Activated CD8-positive, alpha-beta memory T cell treated with anti-CD3 and anti-CD28 coated beads, Interleukin-2, amount 50 U/mL, for 1 hour (primary cell): Measurements from ENCODE around the gene FAR2.
"Not testable (repeated sequence)": the region's sequence is repeated elsewhere in the genome, so short reads cannot be mapped to it uniquely, and the experiment has no call there.

Experiments
- DNase-seq: peaks from one replicate; pipeline ENCODE4 v3.0.0-alpha.2; 2020; ENCODE audit errors: extremely low read depth

Gene FAR2

DNA sequence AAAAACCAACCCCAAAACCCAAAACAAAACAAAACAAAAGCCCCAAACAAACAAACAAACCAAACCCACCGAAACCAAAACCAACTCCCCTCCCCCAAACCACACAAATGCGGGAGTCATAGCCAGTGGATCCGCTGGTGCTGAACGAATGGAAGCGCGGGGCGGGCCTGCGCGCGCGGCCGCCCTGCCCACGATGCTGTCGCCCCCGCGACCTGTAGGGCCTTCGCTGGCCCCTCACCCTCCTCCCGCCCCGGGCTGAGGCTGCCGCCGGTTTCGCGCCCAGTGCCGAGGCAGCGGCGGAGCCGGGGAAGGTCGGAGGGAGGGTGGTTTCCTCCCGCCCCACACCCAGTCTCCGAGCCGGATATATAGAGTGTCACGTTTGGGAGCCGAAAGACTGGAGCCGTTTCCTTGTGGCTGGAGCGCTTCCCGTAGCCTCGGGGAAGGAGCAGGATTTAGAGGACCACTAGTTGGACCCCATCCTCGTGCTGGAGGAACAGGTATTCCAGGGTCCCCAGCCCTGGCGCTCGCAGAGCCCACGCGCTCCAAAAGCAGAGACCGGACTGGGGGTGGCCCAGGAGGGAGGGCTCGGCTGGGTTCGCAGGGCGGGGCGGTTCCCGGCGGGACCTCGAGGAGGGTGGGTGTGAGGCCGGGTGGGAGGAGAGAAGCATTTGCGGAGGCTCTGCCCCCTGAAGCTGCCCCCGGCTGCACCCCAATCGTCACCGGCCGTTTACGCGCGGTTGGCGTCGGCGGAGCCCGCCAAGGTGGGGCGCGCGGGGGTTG, at the start of gene FAR2:
Gene FAR2 (plus strand): TSS at position 368 of the 780 bp plus-strand sequence. CDS start 121,172 bp downstream, outside the sequence.
- DNase-seq: no peak

DNA sequence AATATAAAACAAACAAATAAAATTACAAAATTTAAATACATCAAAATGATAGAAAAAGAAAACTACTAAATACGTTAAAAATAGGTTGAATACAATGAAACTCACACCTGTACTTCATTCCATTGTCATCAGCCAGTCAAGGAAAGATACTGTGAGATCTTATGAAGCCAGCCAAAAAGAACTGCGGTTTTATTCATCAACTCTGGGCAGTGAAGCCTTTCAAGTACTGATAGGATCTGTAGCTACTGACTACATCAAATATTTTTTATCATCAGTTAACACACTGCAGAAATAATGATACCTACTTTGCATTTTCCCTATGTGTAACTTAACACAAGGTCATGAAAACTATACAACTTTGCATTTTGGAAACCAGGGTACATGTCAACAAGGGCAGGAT, 46.3 kb upstream of the FAR2 start:
- DNase-seq: no peak

DNA sequence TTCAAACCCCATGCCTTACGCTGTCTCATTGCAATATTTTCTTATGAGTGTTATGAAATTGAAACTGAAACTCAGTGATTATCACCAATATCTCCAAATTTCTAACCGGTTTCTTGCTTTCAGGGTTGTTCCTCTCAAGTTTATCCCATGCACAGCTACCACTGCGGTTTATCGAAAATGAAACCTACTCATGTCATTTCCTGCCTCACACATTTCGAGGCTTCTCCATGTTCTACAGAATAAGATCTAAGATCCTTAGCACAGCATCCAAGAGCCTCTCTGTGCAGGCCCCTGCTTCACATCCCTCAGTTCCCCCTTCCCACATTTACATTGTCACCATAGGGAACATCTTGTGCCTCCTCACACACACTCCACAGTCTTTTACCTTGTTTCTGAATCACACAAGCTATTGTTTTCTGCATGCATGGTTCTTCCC, 45.5 kb upstream of the FAR2 start:
- no peak for DNase-seq

DNA sequence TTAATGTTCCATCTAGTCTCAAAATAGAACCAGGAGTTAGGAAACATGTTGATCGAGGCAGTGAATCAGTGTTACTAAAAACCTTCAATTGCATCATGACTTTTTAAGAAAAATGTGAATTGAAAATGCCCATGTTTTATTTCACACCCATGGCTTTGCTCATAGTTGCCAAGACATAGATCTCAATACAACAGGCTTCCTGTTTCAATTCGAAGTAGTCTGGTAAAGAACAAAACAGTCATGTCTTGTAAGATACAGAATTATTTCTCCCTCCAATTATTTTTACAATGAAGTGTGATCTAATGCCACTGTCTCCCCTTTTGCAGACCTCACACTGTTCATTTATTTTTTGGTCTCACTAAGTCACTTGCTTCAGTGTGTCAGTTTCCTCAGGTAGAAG, 44.6 kb upstream of the FAR2 start:
- DNase-seq: no peak

DNA sequence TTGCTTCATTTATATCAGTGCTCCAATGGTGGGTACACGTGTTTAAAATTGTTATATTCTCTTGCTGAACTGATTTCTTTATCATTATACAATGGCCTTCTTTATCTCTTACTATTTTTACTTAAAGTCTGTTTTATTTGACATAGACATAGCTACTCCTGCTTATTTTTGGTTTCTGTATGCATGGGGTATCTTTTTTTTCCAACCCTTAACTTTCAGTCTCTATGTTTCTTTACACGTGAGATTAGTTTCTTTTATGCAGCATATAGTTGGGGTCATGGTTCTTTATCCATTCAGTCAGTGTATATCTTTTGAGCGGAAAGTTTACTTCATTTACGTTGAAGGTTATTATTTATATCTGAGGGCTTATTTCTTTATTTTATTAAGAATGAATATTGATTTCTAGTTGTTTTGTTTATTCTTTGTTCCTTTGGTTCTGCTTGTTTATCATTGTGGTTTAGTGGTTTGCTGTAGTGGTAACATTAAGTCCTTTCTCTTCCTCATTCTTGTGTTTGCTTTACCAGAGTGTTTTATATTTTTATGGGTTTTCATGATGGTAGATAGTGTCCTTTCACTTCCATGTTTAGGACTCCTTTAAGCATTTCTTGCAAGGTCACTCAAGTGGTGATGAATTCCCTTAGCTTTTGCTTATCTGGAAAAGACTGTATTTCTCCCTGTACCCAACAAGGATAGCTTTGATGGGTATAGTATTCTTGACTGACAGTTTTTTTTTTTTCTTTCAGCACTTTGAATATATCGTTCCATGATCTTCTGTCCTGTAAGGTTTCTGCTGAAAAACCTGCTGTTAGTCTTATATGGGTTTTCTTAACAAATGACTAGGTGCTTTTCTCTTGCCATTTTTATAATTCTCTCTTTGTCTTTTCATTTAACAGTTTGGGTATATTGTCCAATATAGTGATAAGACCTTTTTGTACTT, 38.3 kb upstream of the FAR2 start:
- DNase-seq: no peak

DNA sequence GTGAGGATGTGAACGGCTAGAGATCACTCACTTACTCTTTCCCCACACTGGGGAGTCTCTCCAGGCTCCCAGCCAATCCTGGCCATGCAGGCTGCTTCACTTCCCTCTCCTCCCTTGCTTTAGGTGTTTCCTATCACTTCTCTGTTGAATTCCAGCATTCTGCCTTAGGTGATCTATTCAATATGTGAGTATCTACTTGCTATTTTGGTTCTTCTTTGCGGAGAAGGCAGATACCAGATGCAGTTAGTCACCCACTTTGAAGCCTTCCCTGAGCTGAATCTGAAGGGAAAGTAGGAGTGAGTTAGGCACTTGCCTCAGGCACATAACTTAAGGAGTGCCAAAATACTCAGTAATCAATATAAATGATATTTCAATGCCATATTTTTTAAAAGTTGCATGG, 36.0 kb upstream of the FAR2 start:
- no peak for DNase-seq

DNA sequence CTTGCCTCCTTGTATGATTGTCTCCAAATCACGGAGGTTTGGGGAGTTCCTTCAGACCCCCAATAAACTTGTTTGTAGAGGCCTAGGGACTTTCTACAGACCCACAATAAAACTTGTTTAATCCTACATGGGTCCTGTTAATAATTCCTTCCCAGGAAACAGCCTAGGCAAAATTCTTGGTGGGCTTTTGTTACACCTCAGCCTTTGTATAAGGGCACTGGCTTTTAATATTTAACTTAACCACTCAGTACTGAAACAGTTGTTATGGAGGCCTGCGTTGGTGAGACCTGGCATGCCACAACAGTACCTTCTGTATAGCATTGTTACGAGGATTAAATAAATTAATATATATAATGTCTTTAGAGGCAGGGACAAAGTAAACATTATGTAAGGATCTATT, 32.7 kb upstream of the FAR2 start:
- no peak for DNase-seq

DNA sequence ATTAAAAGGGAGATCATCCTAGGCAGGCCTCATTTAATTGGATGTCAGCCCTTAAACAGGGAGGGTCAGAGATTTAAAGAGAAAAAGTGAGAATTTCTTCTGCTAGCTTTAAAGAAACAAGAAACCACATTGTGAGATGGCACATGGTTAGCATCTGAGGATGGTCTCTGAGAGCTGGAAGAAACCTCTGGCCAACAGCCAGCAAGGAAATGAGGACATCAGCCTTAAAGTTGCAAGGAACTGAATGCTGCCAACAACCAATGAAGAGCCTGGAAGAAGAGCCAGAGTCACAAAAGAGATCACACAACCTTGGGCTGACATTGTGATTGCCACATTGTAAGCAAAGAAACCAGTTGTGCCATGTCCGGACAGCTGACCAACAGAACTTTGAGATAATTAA, 17.5 kb upstream of the FAR2 start:
- no peak for DNase-seq

DNA sequence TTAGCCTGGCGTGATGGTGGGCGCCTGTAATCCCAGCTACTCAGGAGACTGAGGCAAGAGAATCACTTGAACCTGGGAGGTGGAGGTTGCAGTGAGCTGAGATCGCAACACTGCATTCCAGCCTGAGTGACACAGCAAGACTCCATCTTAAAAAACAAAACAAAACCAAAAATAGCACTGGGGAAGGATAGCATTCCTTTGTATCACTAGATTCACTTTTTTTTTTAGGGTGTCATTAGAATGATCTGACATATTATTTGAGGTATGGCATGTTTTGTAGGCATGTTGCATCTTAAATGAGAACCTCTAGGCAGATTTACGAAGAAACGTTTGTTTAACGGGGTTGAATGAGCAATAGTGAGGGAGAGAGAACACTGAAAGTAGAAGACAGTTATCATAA, 16.8 kb upstream of the FAR2 start:
- DNase-seq: no peak

DNA sequence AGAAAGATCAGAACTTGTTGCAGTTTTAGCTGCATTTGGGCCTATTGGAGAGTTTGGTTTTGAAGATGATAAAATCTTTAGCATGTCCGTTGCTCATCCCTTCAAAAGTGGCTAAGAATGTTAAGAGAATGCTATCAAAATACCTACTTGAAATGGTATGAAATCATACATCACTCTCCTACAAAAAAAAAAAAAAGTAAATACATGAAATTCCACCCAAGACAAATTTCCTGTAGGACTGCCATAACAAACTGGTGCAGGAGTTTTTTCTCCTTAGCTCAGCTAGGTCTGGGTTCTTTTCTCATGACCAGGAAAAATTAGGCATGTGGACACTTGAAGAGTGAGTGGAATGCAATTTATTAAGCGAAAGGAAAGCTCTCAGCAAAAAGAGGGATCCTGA, 15.9 kb upstream of the FAR2 start:
- no peak for DNase-seq

DNA sequence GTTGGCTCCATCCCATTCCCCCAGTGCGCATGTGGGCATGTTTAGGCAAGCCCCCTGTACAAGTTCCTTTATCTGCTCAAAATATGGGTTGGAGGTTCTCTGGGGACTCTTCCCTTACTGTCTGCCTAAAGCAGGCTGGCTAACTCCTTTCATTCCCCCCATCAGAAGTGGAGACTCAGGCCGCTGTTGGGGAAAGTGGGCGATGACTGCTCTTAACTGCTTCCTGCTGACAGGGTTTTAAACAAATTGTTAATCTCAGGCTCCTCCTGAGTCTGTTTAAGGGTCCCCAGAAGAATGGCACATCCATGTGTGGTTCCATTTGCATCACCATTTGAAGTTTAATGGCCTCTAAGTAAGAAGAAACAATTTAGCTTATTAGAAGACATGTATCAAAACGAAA, 15.4 kb upstream of the FAR2 start:
- DNase-seq: no peak

DNA sequence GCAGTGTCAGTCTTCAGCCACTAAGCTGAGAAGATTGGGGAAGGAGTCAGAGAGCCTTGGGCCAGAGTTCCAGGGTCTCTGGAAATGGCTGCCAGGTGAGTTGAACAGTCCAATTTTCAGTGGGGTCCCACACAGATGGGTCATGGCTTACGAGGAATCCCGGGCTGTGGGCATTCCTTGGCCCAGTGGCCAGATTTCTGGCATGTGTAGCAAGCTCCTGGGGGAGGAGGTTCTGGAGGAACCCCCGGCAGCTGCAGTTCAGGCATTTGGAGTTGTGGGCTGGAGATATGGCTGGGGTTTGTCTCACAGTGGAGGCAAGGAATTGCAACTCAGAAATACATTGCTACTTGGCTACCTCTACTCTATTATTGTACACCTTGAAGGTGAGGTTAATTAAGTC, 10.8 kb upstream of the FAR2 start:
- DNase-seq: not testable (repeated sequence)

DNA sequence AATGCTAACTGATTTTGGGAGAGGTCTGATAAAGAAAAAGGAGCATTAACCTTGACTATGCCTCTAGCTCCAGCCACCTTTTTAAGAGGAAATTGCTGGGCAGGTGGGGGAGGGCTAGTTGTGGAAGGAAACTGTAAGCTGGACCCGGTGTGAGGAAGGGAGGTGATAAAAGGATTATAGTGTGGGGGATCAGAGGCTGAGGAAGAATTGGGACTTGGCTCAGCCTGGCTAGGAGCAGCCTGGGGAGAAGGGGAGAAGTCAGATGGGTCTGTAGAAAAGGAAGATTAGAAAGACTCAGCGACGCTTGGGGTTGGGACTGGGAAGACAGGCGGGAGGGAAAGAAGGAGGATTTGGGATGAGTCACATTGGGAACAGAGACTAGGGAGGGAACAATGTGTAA, 10.2 kb upstream of the FAR2 start:
- DNase-seq: not testable (repeated sequence)

DNA sequence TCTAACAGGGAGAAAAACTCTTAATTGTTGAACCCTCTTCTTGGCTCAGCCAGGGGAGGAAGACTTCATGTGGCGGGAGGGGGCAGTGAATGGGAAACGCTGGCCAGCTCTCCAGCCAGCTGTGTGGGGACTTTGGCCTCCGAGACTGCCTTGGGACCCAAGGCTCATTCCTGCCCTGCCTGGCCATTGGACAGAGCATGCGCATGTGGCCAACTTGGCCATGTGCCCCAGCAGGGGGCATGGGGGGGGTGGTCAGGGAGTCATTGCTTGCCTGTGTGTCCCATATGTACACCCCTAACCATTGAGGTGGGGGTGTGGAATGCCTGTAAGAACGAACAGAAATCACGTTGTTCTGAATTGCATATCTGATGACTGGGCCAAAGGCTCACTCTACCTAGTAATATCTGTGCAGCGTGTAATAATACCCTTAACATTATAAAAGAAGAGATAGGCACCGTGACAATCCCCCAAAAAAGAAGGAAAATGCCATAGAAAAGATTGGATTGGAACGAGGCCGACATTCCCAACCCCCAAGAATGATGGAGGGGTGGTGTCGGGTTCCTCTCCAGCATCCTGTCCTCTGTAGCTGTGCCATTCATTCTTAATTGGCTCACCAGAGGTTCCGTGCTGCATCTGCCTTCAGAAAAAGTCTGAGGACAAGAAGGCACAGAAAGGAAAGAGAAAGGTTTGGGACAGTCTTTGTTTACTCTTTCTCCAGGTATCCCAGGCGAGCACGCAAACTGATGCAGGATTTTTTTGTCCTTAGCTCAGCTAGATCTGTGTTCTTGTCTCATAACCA, 3.5 kb upstream of the FAR2 start:
- DNase-seq: no peak

DNA sequence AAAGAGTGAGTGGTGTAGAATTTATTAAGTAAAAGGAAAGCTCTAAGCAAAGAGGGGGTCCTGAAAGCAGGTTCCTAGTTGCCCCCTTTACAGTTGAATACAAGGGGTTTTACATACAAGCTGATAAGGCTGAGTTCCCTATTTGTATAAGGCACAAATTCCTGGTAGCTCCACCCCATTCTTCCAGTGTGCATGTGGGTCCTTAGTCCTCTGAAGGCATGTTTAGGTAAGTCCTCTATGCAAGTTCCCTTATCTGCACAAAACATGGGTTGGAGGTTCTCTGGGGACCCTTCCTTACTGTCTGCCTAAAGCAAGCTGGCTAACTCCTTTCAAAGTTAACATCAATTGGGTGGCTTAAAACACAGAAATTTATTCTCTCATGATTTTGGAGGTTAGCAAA, 2.9 kb upstream of the FAR2 start:
- no peak for DNase-seq

DNA sequence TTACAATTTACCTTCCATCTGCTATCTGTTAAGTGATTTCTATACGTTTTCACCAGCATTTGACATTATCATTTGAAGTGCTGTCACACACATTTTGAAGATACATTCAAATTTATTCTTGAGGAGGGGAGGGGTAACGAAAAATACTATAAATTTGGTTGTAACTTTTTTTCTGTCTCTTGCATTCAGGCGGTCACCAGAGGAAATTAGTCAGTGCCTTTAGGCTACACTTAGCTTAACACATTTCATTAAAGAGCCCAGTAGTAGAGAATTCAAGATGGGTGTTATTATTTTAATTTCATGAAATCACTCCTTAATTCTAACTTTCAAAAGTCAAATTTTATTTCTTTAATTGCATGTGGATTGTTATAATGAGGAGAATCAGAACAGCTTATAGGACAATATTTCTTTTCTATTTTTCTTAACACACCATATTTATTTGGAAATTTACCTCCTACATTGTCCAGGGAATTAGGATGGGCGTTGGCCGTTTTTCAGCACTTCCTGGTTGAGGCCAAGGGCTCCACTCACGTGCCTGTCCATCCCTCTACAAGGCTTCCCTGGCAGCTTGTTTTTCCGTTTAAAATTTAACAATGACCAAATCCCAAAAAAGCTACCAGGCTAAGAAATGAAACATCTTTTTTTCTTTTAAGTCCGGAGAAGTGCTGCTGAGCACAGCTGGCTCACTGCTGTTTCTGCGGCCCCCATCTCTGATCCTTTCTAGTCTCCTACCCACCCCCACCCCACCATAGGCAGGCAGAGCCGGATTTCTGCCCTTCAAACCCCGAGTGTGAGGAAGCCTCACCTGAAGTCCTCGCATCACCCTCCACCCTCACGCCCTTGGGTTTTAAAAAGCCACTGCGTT, 1.1 kb upstream of the FAR2 start:
- DNase-seq: no peak

DNA sequence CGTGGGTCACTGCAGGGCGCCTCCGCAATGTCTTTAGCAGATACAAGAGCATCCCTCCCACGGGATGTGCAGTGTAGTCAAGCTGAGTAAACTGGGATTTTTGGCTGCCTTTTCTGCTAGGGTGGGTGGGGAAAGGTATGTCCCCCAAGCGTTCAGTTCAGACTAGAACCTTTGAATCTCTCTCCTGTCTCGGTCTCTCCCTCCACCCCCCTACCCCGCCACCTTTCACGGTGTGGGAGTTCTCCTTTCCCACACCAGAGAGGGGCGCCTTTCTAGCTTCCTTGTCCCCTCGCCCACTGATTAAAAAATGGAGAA, 525 bp upstream of the FAR2 start:
- DNase-seq: no peak

DNA sequence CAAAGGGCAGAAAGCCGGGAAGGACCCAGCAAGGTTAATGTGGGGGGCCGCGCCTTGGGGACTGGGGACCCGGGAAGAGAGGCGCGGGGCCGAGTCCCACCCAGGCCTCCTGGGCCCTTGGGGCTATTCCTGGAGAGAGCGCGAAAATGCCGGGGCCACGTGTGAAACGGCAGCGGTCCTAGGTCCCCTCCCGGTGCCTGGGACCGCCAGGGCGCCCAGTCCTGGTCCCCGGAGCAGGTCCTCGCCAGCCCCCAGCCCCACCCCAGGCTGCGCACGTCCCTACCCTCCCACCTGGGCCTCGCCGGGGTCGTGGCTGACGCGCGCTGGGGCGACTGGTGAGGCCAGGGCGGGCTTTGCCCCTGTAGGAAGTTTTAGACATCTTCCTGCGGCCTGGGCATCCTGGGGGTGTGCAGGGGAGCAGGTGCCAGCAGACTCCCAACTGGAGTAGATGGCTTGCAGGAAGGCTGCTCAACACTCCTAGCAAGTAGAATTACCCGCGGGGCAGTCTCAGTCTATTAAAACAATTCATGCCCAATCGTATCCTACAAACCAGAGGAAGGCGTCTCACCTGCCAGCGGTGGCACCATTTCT, 708 bp downstream of the FAR2 start:
- DNase-seq: no peak

DNA sequence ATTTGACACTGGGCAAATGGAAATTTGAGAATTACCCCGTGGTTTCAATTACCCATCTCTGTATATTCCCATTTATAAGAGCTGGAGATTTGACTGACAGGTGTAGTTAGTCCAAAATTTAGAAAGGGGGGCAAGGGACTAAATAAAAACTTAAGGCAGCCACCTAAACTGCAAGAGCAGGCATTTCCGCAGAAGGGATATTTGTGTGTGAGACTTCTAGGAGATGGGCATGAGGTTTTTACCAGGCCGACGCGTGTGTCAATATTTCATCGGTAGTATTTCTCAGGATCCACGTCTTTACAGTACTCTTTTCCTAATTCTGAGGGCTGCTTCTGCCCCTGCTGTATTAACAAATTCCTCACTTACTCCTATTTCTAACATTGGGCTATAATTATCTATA, 1.4 kb downstream of the FAR2 start:
- no peak for DNase-seq

DNA sequence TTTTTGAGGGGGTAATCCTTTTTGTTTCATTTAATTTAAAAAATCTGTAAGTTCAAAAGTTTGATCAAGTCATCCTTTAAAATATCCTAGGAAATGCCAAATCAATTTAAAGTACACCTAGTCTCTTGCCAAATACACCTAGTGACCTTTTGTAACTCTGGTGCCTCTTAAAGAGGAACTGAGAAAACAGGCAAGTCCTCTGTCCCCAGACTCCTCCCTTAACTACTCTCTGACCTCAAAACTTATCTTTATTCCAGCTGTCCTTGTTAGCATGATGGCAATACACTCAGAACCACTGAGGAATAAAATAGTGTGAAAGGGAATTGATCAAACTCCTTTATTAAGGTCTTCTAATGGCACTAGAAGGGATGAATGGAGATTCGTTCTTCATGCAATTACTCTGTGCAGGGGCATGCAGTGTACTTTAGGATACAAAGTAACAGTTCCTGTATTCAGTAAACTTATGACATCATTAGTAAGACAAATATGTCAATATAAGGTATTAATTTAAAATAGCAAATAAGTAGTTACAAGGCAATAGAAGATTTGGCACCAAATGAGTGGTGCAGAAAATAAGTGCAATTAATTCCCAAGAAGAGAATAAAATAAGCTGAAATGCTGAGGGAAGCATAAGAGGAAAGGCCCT, 3.3 kb downstream of the FAR2 start:
- no peak for DNase-seq
